Neural progenitor cell (in vitro differentiated cells): Measurements from ENCODE around the gene DSTN. TPM values are rescaled to one million over a fixed set of nuclear protein-coding genes. Genes with fewer than 3 reads are reported as not detected.
A peak's percentile ranks its signal among the peaks of the same experiment; 100 is the strongest.

ENCODE experiments used
- DNase-seq: peaks from one replicate; pipeline ENCODE4 v3.0.0-alpha.2; 2016; ENCODE audit warnings: low spot score
- H2AFZ ChIP-seq: fragments of 200-600 bp; sonication (generic); replicated peaks from 2 replicates; pipeline ENCODE4 v1.6.1; 2016; ENCODE audit warnings: antibody characterized with exemption
- H3F3A ChIP-seq: fragments of 200-600 bp; sonication (generic); 2 replicates; pipeline ENCODE4 v1.6.1; 2016; ENCODE audit warnings: antibody characterized with exemption, low read depth
- H3K27ac ChIP-seq: fragments of 200-600 bp; sonication (generic); 2 replicates; pipeline ENCODE4 v1.5.1; 2016; ENCODE audit warnings: mild to moderate bottlenecking
- H3K27me3 ChIP-seq: fragments of 200-600 bp; sonication (generic); 2 replicates; pipeline ENCODE4 v1.6.1; 2016; ENCODE audit warnings: mild to moderate bottlenecking, moderate library complexity
- H3K36me3 ChIP-seq: fragments of 200-600 bp; sonication (generic); 2 replicates; pipeline ENCODE4 v1.5.1; 2016
- H3K4me1 ChIP-seq: fragments of 200-600 bp; sonication (generic); 2 replicates; pipeline ENCODE4 v1.6.1; 2016; ENCODE audit warnings: mixed run types
- H3K4me2 ChIP-seq: fragments of 200-600 bp; sonication (generic); 2 replicates; pipeline ENCODE4 v1.6.1; 2016
- H3K4me3 ChIP-seq: fragments of 200-600 bp; sonication (generic); 2 replicates; pipeline ENCODE4 v1.5.1; 2016
- H3K79me2 ChIP-seq: fragments of 200-600 bp; sonication (generic); 2 replicates; pipeline ENCODE4 v1.6.1; 2016; ENCODE audit warnings: low read depth
- H3K9ac ChIP-seq: fragments of 200-600 bp; sonication (generic); 2 replicates; pipeline ENCODE4 v1.6.1; 2016
- H3K9me3 ChIP-seq: fragments of 200-600 bp; sonication (generic); 2 replicates; pipeline ENCODE4 v1.5.1; 2016; ENCODE audit warnings: low read depth
- H4K20me1 ChIP-seq: fragments of 200-600 bp; sonication (generic); 2 replicates; pipeline ENCODE4 v1.6.1; 2016; ENCODE audit warnings: low read depth
- H3K27ac Mint-ChIP-seq: 3 replicates; pipeline ENCODE4 v1.8.0; 2021; ENCODE audit warnings: mixed read lengths
- H3K27me3 Mint-ChIP-seq: 2 replicates; pipeline ENCODE4 v1.8.0; 2022; ENCODE audit warnings: low read depth, mild to moderate bottlenecking, inconsistent platforms, moderate library complexity, mixed read lengths; ENCODE audit not compliant: insufficient read depth
- H3K36me3 Mint-ChIP-seq: 3 replicates; pipeline ENCODE4 v1.8.0; 2021; ENCODE audit warnings: mixed read lengths
- H3K4me1 Mint-ChIP-seq: 3 replicates; pipeline ENCODE4 v1.8.0; 2021; ENCODE audit warnings: mixed read lengths
- H3K4me3 Mint-ChIP-seq: 3 replicates; pipeline ENCODE4 v1.8.0; 2021; ENCODE audit warnings: mild to moderate bottlenecking, moderate library complexity, mixed read lengths
- H3K9me3 Mint-ChIP-seq: 3 replicates; pipeline ENCODE4 v1.8.0; 2020; ENCODE audit warnings: mixed read lengths
- EZH2 ChIP-seq: fragments of 200-600 bp; sonication (generic); IDR thresholded peaks from 2 replicates; pipeline ENCODE4 v1.6.1; 2017; ENCODE audit warnings: antibody characterized with exemption, mild to moderate bottlenecking, moderate library complexity
- EZH2phosphoT487 ChIP-seq: fragments of 200-600 bp; sonication (generic); IDR thresholded peaks from 2 replicates; pipeline ENCODE4 v1.6.1; 2017; ENCODE audit warnings: antibody characterized with exemption
- total RNA-seq: library from RNA; depleted of rRNA; stranded (reverse); fragments of >200 nt; gene quantifications from 2 replicates; pipeline ENCODE4 v1.2.3, GENCODE V29; 2015; ENCODE audit warnings: low replicate concordance
- TF ChIP-seq, protein P1 (sequence below): fragments of 200-600 bp; sonication (generic); IDR thresholded peaks from 2 replicates; pipeline ENCODE4 v1.5.1; 2017; ENCODE audit warnings: antibody characterized with exemption, mild to moderate bottlenecking

DSTN gene
- total RNA-seq, 1 donor from 2014 or later, result 158 TPM

DNA sequence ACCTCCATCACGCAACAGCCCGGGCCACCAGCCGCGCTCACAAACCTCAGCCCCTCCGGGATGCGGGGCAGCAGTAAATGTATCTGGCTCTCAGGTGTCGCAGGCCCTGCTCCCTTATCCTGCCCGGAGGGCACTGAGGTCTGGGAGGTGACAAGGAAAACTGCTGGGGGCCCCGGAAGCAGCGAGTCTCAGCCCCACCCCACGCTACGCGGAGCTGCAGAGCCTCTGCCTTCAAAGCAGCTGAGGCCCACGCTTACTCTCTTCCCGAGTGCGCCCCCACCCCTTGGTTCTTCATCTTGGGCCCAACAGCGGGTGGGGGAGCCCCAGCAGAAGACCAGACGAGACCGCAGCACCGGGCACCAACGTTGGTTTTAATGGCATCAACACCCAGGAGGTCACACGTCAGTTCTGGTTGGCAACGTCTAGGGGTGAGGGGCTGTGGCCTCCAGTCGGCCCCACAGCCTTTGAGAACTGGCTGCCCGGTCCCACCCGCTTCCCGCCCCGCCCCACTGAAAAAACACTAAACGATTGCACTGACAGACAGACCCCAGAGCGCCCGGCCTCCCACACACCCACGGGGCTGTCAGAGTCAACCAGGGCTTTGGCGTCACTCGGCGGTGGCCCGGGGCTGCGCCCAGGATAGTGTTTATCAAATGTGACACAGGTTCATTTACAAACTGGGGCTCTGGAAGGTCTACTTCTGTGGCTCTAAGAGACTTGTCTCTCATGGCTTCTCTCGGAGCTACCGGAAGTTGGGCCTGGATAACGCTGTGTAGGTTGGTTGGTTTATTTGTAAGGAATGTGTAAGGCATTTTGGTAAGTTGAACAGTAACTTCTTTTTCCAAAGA, 43.7 kb downstream of the DSTN start:
- Mint-ChIP-seq H3K4me3 (no peak overlapping the region), H3K4me1 (peaks cover 10% of the 10 kb centered on the region), H3K9me3 (no peaks in the 10 kb centered on the region), H3K36me3 (peaks cover 6% of the 10 kb centered on the region), H3K27me3 (peaks cover 7% of the 10 kb centered on the region), H3K27ac (peak overlapping the region; percentile 90)
- Histone ChIP-seq H2AFZ (no peak overlapping the region), H3K4me3 (no peak overlapping the region), H3F3A (no peaks in the 10 kb centered on the region), H3K9me3 (no peaks in the 10 kb centered on the region), H3K27ac (no peak overlapping the region), H3K4me1 (no peaks in the 10 kb centered on the region), H3K79me2 (no peaks in the 10 kb centered on the region), H3K27me3 (no peaks in the 10 kb centered on the region), H3K4me2 (no peak overlapping the region), H4K20me1 (peaks cover 45% of the 10 kb centered on the region), H3K9ac (no peak overlapping the region), H3K36me3 (no peaks in the 10 kb centered on the region)
- no peak for TF ChIP-seq EZH2phosphoT487
- TF ChIP-seq, protein P1, sequence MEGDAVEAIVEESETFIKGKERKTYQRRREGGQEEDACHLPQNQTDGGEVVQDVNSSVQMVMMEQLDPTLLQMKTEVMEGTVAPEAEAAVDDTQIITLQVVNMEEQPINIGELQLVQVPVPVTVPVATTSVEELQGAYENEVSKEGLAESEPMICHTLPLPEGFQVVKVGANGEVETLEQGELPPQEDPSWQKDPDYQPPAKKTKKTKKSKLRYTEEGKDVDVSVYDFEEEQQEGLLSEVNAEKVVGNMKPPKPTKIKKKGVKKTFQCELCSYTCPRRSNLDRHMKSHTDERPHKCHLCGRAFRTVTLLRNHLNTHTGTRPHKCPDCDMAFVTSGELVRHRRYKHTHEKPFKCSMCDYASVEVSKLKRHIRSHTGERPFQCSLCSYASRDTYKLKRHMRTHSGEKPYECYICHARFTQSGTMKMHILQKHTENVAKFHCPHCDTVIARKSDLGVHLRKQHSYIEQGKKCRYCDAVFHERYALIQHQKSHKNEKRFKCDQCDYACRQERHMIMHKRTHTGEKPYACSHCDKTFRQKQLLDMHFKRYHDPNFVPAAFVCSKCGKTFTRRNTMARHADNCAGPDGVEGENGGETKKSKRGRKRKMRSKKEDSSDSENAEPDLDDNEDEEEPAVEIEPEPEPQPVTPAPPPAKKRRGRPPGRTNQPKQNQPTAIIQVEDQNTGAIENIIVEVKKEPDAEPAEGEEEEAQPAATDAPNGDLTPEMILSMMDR, result no peak
- TF ChIP-seq EZH2, result no peak
- DNase-seq, result no peak

DNA sequence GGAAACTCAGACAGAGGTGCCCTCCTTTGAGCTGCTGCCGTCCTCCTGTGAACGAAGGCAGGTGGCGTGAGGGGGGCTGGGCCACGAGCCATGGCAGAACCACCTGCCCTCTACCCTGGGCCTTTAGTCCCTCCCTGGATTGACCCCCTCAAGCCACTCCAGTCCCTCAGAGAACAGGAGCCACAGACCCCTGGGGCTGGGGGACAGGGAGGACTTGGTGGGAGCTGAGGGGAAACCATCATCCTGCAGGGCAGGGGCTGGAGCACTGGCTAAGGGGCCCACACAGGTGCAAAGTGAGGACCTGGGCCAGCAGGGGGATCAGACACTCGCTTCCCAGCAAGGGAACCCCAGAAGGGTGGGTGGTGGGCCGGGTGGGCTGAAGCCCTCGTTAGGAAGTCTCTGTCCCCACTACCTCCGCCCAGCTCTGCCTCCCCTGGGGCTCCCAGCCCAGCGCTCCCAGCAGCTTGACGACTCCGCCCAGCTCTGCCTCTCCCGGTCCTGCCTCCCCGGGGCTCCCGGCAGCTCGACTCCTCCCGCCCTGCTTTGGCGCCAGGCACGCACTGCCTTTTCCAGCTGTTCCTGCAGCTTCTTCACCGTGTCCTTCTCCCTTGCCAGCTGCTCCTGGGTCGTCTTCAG, 44.4 kb downstream of the DSTN start:
- H3K27me3 Mint-ChIP-seq, result peaks cover 7% of the 10 kb centered on the region
- Histone ChIP-seq H3K36me3 (no peaks in the 10 kb centered on the region), H3K27me3 (no peaks in the 10 kb centered on the region), H3F3A (no peaks in the 10 kb centered on the region), H3K79me2 (no peaks in the 10 kb centered on the region), H2AFZ (no peak overlapping the region), H4K20me1 (peaks cover 45% of the 10 kb centered on the region), H3K4me3 (no peak overlapping the region), H3K9me3 (no peaks in the 10 kb centered on the region), H3K4me1 (no peaks in the 10 kb centered on the region), H3K9ac (no peak overlapping the region), H3K27ac (no peak overlapping the region), H3K4me2 (no peak overlapping the region)
- H3K27ac Mint-ChIP-seq, result peak overlapping the region; percentile 90
- peaks cover 10% of the 10 kb centered on the region for H3K4me1 Mint-ChIP-seq
- peaks cover 4% of the 10 kb centered on the region for H3K36me3 Mint-ChIP-seq
- no peaks in the 10 kb centered on the region for H3K9me3 Mint-ChIP-seq
- TF ChIP-seq EZH2phosphoT487 (no peak), EZH2 (no peak)
- TF ChIP-seq, protein P1, result no peak
- DNase-seq, result no peak
- no peak overlapping the region for H3K4me3 Mint-ChIP-seq

DNA sequence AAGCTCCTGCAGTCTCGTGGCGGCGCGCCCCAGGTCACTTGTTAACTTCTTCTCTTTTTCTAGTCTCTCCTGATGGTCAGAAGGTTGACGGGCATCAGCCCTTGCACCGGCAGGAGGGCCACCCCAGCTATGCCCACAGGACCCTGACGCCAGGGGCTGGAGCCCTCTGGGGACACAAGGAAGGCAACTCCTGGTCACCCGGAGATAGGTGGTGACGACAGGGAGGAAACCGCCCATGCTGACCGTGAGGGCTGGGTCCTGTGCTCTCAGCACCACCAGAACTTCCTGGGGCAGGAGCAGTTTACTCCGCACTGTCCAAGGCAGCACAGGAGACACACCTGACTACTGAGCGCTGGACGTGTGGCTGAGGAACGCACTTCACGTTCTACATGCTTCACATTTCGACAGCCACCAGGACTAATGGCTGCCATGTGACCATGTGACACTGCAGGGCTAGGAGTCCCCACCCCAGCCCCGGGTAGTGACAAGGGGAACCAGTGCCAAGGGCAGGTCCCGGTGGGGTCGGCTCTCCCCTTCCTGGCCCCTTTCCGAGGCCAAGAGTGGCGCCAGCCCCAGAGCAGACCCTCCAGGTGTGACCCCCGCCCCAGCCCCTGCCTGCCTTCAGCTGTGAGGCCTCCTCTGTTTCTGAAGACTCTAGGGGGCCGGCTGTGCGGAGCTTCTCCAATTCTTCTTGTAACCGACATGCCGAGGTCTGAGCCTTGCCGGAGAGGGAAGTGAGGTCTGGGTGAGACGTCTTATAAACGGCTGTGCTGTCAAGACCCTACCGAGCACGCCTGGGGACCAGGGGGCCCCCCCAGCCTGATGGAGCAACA, 45.2 kb downstream of the DSTN start:
- Histone ChIP-seq H3K9ac (no peak overlapping the region), H3K4me1 (no peaks in the 10 kb centered on the region), H3K27me3 (no peaks in the 10 kb centered on the region), H3K9me3 (no peaks in the 10 kb centered on the region), H3K79me2 (no peaks in the 10 kb centered on the region), H3K4me3 (no peak overlapping the region), H3F3A (no peaks in the 10 kb centered on the region), H3K4me2 (no peak overlapping the region), H4K20me1 (peaks cover 45% of the 10 kb centered on the region), H2AFZ (no peak overlapping the region), H3K27ac (no peak overlapping the region), H3K36me3 (no peaks in the 10 kb centered on the region)
- no peak overlapping the region for H3K4me3 Mint-ChIP-seq
- H3K27me3 Mint-ChIP-seq, result peaks cover 7% of the 10 kb centered on the region
- peaks cover 10% of the 10 kb centered on the region for H3K4me1 Mint-ChIP-seq
- no peak overlapping the region for H3K27ac Mint-ChIP-seq
- H3K9me3 Mint-ChIP-seq, result no peaks in the 10 kb centered on the region
- peaks cover 2% of the 10 kb centered on the region for H3K36me3 Mint-ChIP-seq
- no peak for TF ChIP-seq EZH2
- TF ChIP-seq EZH2phosphoT487, result no peak
- TF ChIP-seq, protein P1, result no peak
- DNase-seq, result no peak
